Neutrophil (primary cell): Measurements from ENCODE around the gene FOSB.

Experiments used
- H3K27ac ChIP-seq: fragments of 200-600 bp; sonication (generic); 2 replicates; pipeline ENCODE4 v1.5.1; 2016; ENCODE audit warnings: mild to moderate bottlenecking, moderate library complexity
- H3K27me3 ChIP-seq: fragments of 200-600 bp; sonication (generic); 2 replicates; pipeline ENCODE4 v1.6.0; 2016; ENCODE audit warnings: mild to moderate bottlenecking
- H3K36me3 ChIP-seq: fragments of 200-600 bp; sonication (generic); 2 replicates; pipeline ENCODE4 v1.5.1; 2017
- H3K4me1 ChIP-seq, 2 experiments: fragments of 200-600 bp in 1 of 2; sonication (generic) in 1 of 2; 1 replicate in 1 of 2; 2 replicates in 1 of 2; pipeline versions ENCODE4 v1.5.1 to v1.6.1; 2013 to 2016; ENCODE audit warnings: low read depth in 1 of 2, low read length in 1 of 2, mild to moderate bottlenecking in 1 of 2, moderate library complexity in 1 of 2; ENCODE audit not compliant: control insufficient read depth in 1 of 2, insufficient read depth in 1 of 2
- H3K4me3 ChIP-seq, 2 experiments: fragments of 200-600 bp in 1 of 2; sonication (generic) in 1 of 2; 1 replicate in 1 of 2; 2 replicates in 1 of 2; pipeline ENCODE4 v1.5.1; 2013 to 2016; ENCODE audit warnings: low read depth in 1 of 2, low read length in 1 of 2, mild to moderate bottlenecking in 1 of 2, moderate library complexity in 1 of 2
- H3K9me3 ChIP-seq: fragments of 200-600 bp; sonication (generic); 2 replicates; pipeline ENCODE4 v1.5.1; 2016
- TF ChIP-seq, protein P1 (sequence below): fragments of 200-600 bp; sonication (generic); IDR thresholded peaks from 2 replicates; pipeline ENCODE4 v1.5.1; 2016; ENCODE audit warnings: antibody characterized with exemption

FOSB gene

GRCh38 chr19:45511074-45511473 is 43.3 kb downstream of the FOSB start:
- H3K36me3 ChIP-seq = peaks cover 51% of the 10 kb centered on the region
- H3K4me3 ChIP-seq = peak overlapping the region; percentile 98 to 100
- H3K9me3 ChIP-seq = no peaks in the 10 kb centered on the region
- peaks cover 62 to 70% of the 10 kb centered on the region in 2 experiments for H3K4me1 ChIP-seq
- H3K27ac ChIP-seq = peak overlapping the region; percentile 100
- H3K27me3 ChIP-seq = no peaks in the 10 kb centered on the region
- TF ChIP-seq, protein P1, sequence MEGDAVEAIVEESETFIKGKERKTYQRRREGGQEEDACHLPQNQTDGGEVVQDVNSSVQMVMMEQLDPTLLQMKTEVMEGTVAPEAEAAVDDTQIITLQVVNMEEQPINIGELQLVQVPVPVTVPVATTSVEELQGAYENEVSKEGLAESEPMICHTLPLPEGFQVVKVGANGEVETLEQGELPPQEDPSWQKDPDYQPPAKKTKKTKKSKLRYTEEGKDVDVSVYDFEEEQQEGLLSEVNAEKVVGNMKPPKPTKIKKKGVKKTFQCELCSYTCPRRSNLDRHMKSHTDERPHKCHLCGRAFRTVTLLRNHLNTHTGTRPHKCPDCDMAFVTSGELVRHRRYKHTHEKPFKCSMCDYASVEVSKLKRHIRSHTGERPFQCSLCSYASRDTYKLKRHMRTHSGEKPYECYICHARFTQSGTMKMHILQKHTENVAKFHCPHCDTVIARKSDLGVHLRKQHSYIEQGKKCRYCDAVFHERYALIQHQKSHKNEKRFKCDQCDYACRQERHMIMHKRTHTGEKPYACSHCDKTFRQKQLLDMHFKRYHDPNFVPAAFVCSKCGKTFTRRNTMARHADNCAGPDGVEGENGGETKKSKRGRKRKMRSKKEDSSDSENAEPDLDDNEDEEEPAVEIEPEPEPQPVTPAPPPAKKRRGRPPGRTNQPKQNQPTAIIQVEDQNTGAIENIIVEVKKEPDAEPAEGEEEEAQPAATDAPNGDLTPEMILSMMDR = no peak

DNA sequence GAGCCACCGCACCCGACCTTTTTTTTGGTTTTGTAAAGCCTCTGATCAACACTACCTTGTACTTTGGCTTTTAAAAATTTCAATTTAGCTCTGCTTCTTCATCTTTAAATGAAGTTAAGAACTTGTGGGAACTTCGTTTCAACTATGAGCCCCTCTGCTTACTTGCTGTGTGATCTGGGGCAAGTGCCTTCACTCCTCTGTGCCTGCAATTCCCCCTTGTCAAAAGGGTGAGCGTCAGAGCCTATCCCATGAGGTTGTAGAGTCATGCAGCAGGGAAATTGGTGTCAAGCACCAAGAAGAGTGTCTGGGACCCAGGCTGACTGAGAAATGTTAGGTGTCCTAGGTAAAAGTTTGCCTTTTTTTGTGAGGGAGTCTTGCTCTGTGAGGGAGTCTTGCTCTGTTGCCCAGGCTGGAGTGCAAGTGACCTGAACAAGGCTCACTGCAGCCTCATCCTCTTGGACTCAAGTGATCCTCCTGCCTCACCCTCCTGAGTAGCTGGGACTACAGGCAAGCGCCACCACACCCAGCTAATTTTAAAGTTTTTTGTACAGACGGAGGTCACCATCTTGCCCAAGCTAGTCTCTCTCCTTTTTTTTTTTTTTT is 45.2 kb downstream of the FOSB start:
- Histone ChIP-seq H3K36me3 (peaks cover 68% of the 10 kb centered on the region), H3K27me3 (no peaks in the 10 kb centered on the region), H3K9me3 (no peaks in the 10 kb centered on the region), H3K4me3 (peak overlapping the region; percentile 71 to 98), H3K27ac (peak overlapping the region; percentile 100), H3K4me1 (peaks cover 78 to 84% of the 10 kb centered on the region in 2 experiments)
- TF ChIP-seq, protein P1 = no peak

DNA sequence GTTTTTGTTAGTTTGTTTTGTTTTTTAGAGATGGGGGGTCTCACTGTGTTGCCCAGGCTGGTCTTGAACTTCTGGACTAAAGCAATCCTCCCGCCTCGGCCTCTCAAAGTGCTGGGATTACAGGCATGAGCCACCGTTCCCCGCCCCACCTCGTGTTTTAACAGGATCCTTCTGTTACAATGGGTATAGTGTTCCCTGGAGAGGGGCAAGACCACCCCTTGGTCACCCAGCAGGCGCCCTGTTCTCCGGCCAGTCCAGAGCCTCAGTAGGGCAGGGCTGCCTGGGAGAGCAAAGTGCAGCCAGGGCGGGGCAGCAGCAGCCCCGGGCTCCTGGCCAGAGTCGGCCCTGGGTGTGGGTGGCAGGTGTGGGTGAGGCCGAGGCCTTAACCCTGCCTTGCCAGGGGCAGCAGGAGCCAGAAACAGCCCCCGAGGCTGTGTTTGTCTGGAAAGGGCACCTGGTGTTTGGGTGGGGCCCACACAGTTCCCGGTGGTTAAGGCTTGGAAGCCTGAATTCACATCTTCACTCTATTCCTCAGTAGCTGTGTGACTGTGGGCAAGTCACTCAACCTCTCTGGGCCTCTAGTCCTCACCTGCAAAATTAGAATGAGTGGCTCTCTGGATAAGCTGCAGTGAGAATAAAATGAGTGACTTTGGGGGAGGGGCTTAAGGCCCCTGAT is 46.7 kb downstream of the FOSB start:
- Histone ChIP-seq H3K27me3 (no peaks in the 10 kb centered on the region), H3K36me3 (peaks cover 74% of the 10 kb centered on the region), H3K27ac (peak overlapping the region; percentile 100), H3K4me1 (peaks cover 89 to 93% of the 10 kb centered on the region in 2 experiments), H3K4me3 (peak overlapping the region; percentile 71 to 98), H3K9me3 (no peaks in the 10 kb centered on the region)
- TF ChIP-seq, protein P1 = no peak

GRCh38 chr19:45515081-45515624 is 47.4 kb downstream of the FOSB start:
- no peaks in the 10 kb centered on the region for H3K9me3 ChIP-seq
- H3K4me1 ChIP-seq = peaks cover 89 to 90% of the 10 kb centered on the region in 2 experiments
- H3K27ac ChIP-seq = peak overlapping the region; percentile 100
- H3K4me3 ChIP-seq = peak overlapping the region; percentile 71 to 98
- H3K27me3 ChIP-seq = no peaks in the 10 kb centered on the region
- peaks cover 74% of the 10 kb centered on the region for H3K36me3 ChIP-seq
- TF ChIP-seq, protein P1 = peak; percentile 29

- peak overlapping the region; percentile 71 to 98 for H3K4me3 ChIP-seq
- H3K36me3 ChIP-seq = peaks cover 76% of the 10 kb centered on the region
- H3K4me1 ChIP-seq = peaks cover 89 to 90% of the 10 kb centered on the region in 2 experiments
- TF ChIP-seq, protein P1 = no peak
- H3K9me3 ChIP-seq = no peaks in the 10 kb centered on the region
- H3K27ac ChIP-seq = peak overlapping the region; percentile 100
- no peaks in the 10 kb centered on the region for H3K27me3 ChIP-seq
These were observed 48.1 kb downstream of the FOSB start for GRCh38 chr19:45515807-45516401.
